Measurements from ENCODE around the gene APBA1. TPM values are rescaled to one million over a fixed set of nuclear protein-coding genes. Genes with fewer than 3 reads are reported as not detected.

The APBA1 gene
- total and polyA plus RNA-seq, 2 of the 8 experiments (the other 6 are each of a cell fraction or from before 2014, with no cell fraction given) = 0.36 to 0.60 TPM

DNA sequence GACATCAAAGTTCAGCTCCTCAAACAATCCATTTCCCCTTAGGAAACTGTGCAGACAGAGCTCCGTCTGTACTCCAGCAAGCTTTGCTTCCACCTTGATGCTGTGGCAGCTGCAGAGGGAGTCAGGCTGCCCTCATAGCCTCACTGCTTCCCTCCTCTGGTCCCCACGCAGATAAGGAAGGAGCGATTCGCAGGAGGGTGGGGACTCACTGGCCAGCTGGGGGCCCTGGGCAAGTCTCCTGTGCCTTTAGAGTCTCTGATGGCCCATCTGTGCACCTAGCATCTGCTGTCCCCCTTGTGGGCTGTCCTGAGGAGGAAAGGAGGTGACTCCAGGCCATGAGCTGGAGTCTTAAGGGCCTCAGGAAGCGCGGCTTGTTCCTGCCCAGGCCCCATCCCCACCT, 225.7 kb downstream of the APBA1 start:
- POLR2A ChIA-PET (ENCODE audit: partially characterized antibody) = no interaction called here
- 89% methylated on average over 6 of the region's 6 CpGs; no CpG with 5 or more reads in 1 of the 2 experiments for WGBS, 2 experiments (ENCODE audit: extremely low coverage in 1 of 2, insufficient coverage in 1 of 2, insufficient read length in 1 of 2, insufficient replicate concordance in 2 of 2, low coverage in 1 of 2, low lambda C conversion rate in 2 of 2, missing lambda C conversion rate in 1 of 2)
- H3K4me2 ChIP-seq (ENCODE audit: insufficient read depth in 1 of 2, low read depth in 2 of 2, low read length in 2 of 2) = no peak overlapping the region
- H2BK20ac ChIP-seq (ENCODE audit: low read length) = no peak overlapping the region
- H4K5ac ChIP-seq (ENCODE audit: insufficient read length, low read depth, low read length) = no peak overlapping the region
- H2BK15ac ChIP-seq (ENCODE audit: low read length) = no peak overlapping the region
- no peak overlapping the region for H2BK120ac ChIP-seq (replicated peaks; ENCODE audit: low read depth, low read length)
- DNase-seq (ENCODE audit: low read depth in 1 of 2, low spot score in 2 of 2) = no peak
- H3K9me3 ChIP-seq (ENCODE audit: insufficient read depth in 2 of 2, low read depth in 1 of 2, low read length in 1 of 2) = peaks cover 0 to 2% of the 10 kb centered on the region in 2 experiments; a peak in 1 of 4 replicates
- H3K4me3 ChIP-seq (ENCODE audit: extremely low read depth in 1 of 4, insufficient read depth in 2 of 4, low read depth in 3 of 4, low read length in 4 of 4) = no peak overlapping the region
- no peaks in the 10 kb centered on the region; the same call in 1 of the 2 replicates for H3K23me2 ChIP-seq (ENCODE audit: low read depth, low read length)
- H3K36me3 ChIP-seq (ENCODE audit: control insufficient read depth in 2 of 4, insufficient read depth in 4 of 4, low read length in 3 of 4) = no peaks in the 10 kb centered on the region
- no peaks in the 10 kb centered on the region for H3K79me2 ChIP-seq (ENCODE audit: control insufficient read depth in 1 of 2, insufficient read depth in 2 of 2, low read length in 2 of 2)
- no peak overlapping the region for H3K23ac ChIP-seq (ENCODE audit: insufficient read length)
- H4K91ac ChIP-seq (replicated peaks; ENCODE audit: insufficient read length, low read length) = no peak overlapping the region
- no peak overlapping the region for H3K18ac ChIP-seq (ENCODE audit: extremely low read depth, low read length)
- no peaks in the 10 kb centered on the region for H3K79me1 ChIP-seq (ENCODE audit: low read depth, low read length)
- CTCF ChIA-PET (ENCODE audit: partially characterized antibody) = interaction anchor here (0.5 to 3.2 kb wide), 4 partner anchors 24 to 101 kb away, joined by 3 to 14 read pairs (median 8); no protein-coding TSS in a partner anchor
- no peak overlapping the region for H3K4ac ChIP-seq (replicated peaks; ENCODE audit: insufficient read length, low read depth, low read length)
- no peak overlapping the region for H2AK5ac ChIP-seq (ENCODE audit: low read depth, low read length)
- H3K27ac ChIP-seq (ENCODE audit: low read depth, low read length) = no peak overlapping the region
- H2BK5ac ChIP-seq (ENCODE audit: low read depth, low read length) = no peak overlapping the region
- H3K4me1 ChIP-seq (replicated peaks in 1 of 4; ENCODE audit: control insufficient read depth in 3 of 4, insufficient read depth in 4 of 4, low read length in 3 of 4) = no peaks in the 10 kb centered on the region; a peak in 2 of 7 replicates
- no peak for FAIRE-seq
- TF ChIP-seq SAP30 (IDR thresholded peaks at IDR 0.05; ENCODE audit: insufficient read depth, insufficient replicate concordance, low read length) (no peak), ASH2L (IDR thresholded peaks at IDR 0.05; ENCODE audit: low read length) (no peak), PHF8 (conservative IDR thresholded peaks at IDR 0.05; ENCODE audit: low read depth, low read length) (no peak), EZH2 (IDR thresholded peaks at IDR 0.05; ENCODE audit: low read depth, low read length, severe bottlenecking) (no peak), RBBP5 (IDR thresholded peaks at IDR 0.05; ENCODE audit: borderline replicate concordance, low read depth, low read length) (no peak), CBX8 (IDR thresholded peaks at IDR 0.05; ENCODE audit: borderline replicate concordance, low read depth, low read length) (no peak), SIX5 (IDR thresholded peaks at IDR 0.05; ENCODE audit: low read depth, low read length) (no peak), YY1 (IDR thresholded peaks at IDR 0.05; ENCODE audit: low read depth, low read length) (no peak)
- H2BK12ac ChIP-seq (ENCODE audit: low read depth, low read length) = no peak overlapping the region
- no peak overlapping the region for H3K9ac ChIP-seq (replicated peaks in 1 of 4; ENCODE audit: extremely low read depth in 1 of 4, low read depth in 3 of 4, low read length in 3 of 4)
- no peaks in the 10 kb centered on the region for H3K27me3 ChIP-seq (replicated peaks in 1 of 4; ENCODE audit: control insufficient read depth in 3 of 4, extremely low read depth in 1 of 4, insufficient read depth in 3 of 4, low read length in 3 of 4)
- H4K20me1 ChIP-seq (replicated peaks in 1 of 2; ENCODE audit: control insufficient read depth in 1 of 2, insufficient read depth in 2 of 2, low read length in 2 of 2) = no peaks in the 10 kb centered on the region
- H3K14ac ChIP-seq (ENCODE audit: insufficient read length) = no peak overlapping the region
- H4K8ac ChIP-seq (ENCODE audit: extremely low read depth, insufficient read depth, low read length) = no peak overlapping the region
- no peak overlapping the region for H3K56ac ChIP-seq (replicated peaks; ENCODE audit: insufficient read length, low read depth, low read length)
- no peak overlapping the region for H2AFZ ChIP-seq (ENCODE audit: low read length)

Data from H1 (cell line).